Neural cell (in vitro differentiated cells): ENCODE measurements around the gene UHRF1. TPM values are rescaled to one million over a fixed set of nuclear protein-coding genes. Genes with fewer than 3 reads are reported as not detected.
"Not testable (repeated sequence)": the region's sequence is repeated elsewhere in the genome, so short reads cannot be mapped to it uniquely, and the experiment has no call there.

Source experiments
- H2AFZ ChIP-seq: fragments of 200-600, 300-800 bp; sonication (generic), shearing (Covaris generic); 2 replicates; pipeline ENCODE4 v1.6.0; 2014; ENCODE audit warnings: low read depth, mild to moderate bottlenecking, antibody characterized with exemption, low read length, moderate library complexity
- H3F3A ChIP-seq: fragments of 200-600 bp; shearing (Covaris generic); 2 replicates; pipeline ENCODE4 v1.6.1; 2016; ENCODE audit warnings: mild to moderate bottlenecking, moderate library complexity, mixed read lengths, antibody characterized with exemption, low read length; ENCODE audit not compliant: insufficient read depth, poor library complexity, severe bottlenecking
- H3K27ac ChIP-seq: fragments of 200-600, 300-800 bp; sonication (generic), shearing (Covaris generic); 2 replicates; pipeline ENCODE4 v1.5.1; 2014; ENCODE audit warnings: mild to moderate bottlenecking, low read length, moderate library complexity
- H3K27me3 ChIP-seq: fragments of 300-800, 200-600 bp; sonication (generic), shearing (Covaris generic); 2 replicates; pipeline ENCODE4 v1.6.0; 2014; ENCODE audit warnings: mild to moderate bottlenecking, low read depth, low read length, moderate library complexity; ENCODE audit not compliant: insufficient read depth
- H3K36me3 ChIP-seq: fragments of 300-800, 200-600 bp; sonication (generic), shearing (Covaris generic); 2 replicates; pipeline ENCODE4 v1.5.1; 2014; ENCODE audit warnings: mild to moderate bottlenecking, antibody characterized with exemption, low read length, moderate library complexity; ENCODE audit not compliant: insufficient read depth
- H3K4me2 ChIP-seq: fragments of 300-800, 200-600 bp; sonication (generic), shearing (Covaris generic); 2 replicates; pipeline ENCODE4 v1.6.0; 2014; ENCODE audit warnings: mild to moderate bottlenecking, low read length
- H3K4me3 ChIP-seq: fragments of 300-800, 200-600 bp; sonication (generic), shearing (Covaris generic); 2 replicates; pipeline ENCODE4 v1.5.1; 2014; ENCODE audit warnings: mild to moderate bottlenecking, low read length, moderate library complexity
- H3K79me2 ChIP-seq: fragments of 200-600 bp; shearing (Covaris generic); replicated peaks from 2 replicates; pipeline ENCODE4 v1.6.0; 2014; ENCODE audit warnings: mild to moderate bottlenecking, low read length, moderate library complexity; ENCODE audit not compliant: insufficient read depth
- H3K9ac ChIP-seq: fragments of 300-800, 200-600 bp; sonication (generic), shearing (Covaris generic); 2 replicates; pipeline ENCODE4 v1.6.1; 2016; ENCODE audit warnings: mild to moderate bottlenecking, low read length, mixed read lengths
- H3K9me2 ChIP-seq: fragments of 200-600 bp; shearing (Covaris generic); 2 replicates; pipeline ENCODE4 v1.6.1; 2016; ENCODE audit warnings: mild to moderate bottlenecking, low read length, mixed read lengths; ENCODE audit not compliant: insufficient read depth
- H3K9me3 ChIP-seq: fragments of 200-600, 300-800 bp; sonication (generic), shearing (Covaris generic); 2 replicates; pipeline ENCODE4 v1.6.1; 2016; ENCODE audit warnings: mild to moderate bottlenecking, mixed run types, low read length, moderate library complexity, mixed read lengths
- H4K20me1 ChIP-seq: fragments of 200-600 bp; shearing (Covaris generic); 2 replicates; pipeline ENCODE4 v1.6.1; 2016; ENCODE audit warnings: mild to moderate bottlenecking, mixed run types; ENCODE audit not compliant: insufficient read depth
- EP300 ChIP-seq: fragments of 450-650 bp; conservative IDR thresholded peaks from 2 replicates; pipeline ENCODE4 v1.6.1; 2014; ENCODE audit warnings: antibody characterized with exemption, mild to moderate bottlenecking, moderate library complexity; ENCODE audit not compliant: poor library complexity, severe bottlenecking
- EZH2 ChIP-seq: fragments of 200-600, 300-800 bp; shearing (Covaris generic), sonication (generic); IDR thresholded peaks from 2 replicates; pipeline ENCODE4 v1.6.1; 2014; ENCODE audit warnings: antibody characterized with exemption, low read length, borderline replicate concordance, mild to moderate bottlenecking; ENCODE audit not compliant: insufficient read depth, poor library complexity, severe bottlenecking
- MXI1 ChIP-seq: fragments of 450-650 bp; conservative IDR thresholded peaks from 2 replicates; pipeline ENCODE4 v1.6.1; 2014; ENCODE audit warnings: antibody characterized with exemption, mild to moderate bottlenecking; ENCODE audit not compliant: poor library complexity, severe bottlenecking
- POLR2AphosphoS5 ChIP-seq: IDR thresholded peaks from 2 replicates; pipeline ENCODE4 v1.6.1; 2012
- RAD21 ChIP-seq: fragments of 450-650 bp; conservative IDR thresholded peaks from 2 replicates; pipeline ENCODE4 v1.6.1; 2014; ENCODE audit warnings: antibody characterized with exemption, mild to moderate bottlenecking, moderate library complexity
- REST ChIP-seq: IDR thresholded peaks from 2 replicates; pipeline ENCODE4 v1.6.1; 2012; ENCODE audit warnings: borderline replicate concordance
- SMC3 ChIP-seq: fragments of 450-650 bp; conservative IDR thresholded peaks from 2 replicates; pipeline ENCODE4 v1.6.1; 2014; ENCODE audit warnings: antibody characterized with exemption, mild to moderate bottlenecking, moderate library complexity; ENCODE audit not compliant: poor library complexity
- TAF1 ChIP-seq: IDR thresholded peaks from 2 replicates; pipeline ENCODE4 v1.6.1; 2012; ENCODE audit warnings: low read depth
- polyA plus RNA-seq: library from polyadenylated mRNA; depleted of rRNA; stranded (reverse); fragments of >200 nt; gene quantifications from 2 replicates; pipeline ENCODE4 v1.2.3, GENCODE V29; 2014
- TF ChIP-seq, protein P1 (sequence below): fragments of 450-650 bp; IDR thresholded peaks from 2 replicates; pipeline ENCODE4 v1.5.1; 2014; ENCODE audit warnings: antibody characterized with exemption, mild to moderate bottlenecking, moderate library complexity; ENCODE audit not compliant: poor library complexity, severe bottlenecking

The UHRF1 gene
- polyA plus RNA-seq, 1 donor from 2014 or later = 3.0 TPM

DNA sequence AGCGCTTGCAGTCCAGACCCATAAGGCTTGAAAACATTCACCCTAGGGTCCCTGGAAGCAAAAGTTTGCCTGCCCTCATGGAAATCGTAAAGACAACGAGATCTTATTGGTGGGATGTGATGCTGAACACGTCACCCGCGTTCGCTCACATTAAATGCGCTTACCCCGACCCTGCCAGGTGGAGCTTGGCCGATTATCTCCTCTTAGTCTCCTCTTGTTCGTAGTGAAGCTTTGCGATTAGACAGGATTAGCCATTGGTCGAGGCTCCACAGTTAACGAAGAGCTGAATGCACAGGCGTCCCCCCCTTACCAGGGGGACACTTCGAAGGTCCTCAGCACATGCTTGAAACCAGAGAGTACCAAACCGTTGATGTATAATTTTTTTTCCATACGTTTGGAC, 43.6 kb downstream of the UHRF1 start:
- H4K20me1 ChIP-seq = no peaks in the 10 kb centered on the region
- no peaks in the 10 kb centered on the region for H3K9me2 ChIP-seq
- TF ChIP-seq EP300 = no peak
- TF ChIP-seq REST = no peak
- no peak for TF ChIP-seq RAD21
- no peak for TF ChIP-seq POLR2AphosphoS5
- TF ChIP-seq, protein P1, sequence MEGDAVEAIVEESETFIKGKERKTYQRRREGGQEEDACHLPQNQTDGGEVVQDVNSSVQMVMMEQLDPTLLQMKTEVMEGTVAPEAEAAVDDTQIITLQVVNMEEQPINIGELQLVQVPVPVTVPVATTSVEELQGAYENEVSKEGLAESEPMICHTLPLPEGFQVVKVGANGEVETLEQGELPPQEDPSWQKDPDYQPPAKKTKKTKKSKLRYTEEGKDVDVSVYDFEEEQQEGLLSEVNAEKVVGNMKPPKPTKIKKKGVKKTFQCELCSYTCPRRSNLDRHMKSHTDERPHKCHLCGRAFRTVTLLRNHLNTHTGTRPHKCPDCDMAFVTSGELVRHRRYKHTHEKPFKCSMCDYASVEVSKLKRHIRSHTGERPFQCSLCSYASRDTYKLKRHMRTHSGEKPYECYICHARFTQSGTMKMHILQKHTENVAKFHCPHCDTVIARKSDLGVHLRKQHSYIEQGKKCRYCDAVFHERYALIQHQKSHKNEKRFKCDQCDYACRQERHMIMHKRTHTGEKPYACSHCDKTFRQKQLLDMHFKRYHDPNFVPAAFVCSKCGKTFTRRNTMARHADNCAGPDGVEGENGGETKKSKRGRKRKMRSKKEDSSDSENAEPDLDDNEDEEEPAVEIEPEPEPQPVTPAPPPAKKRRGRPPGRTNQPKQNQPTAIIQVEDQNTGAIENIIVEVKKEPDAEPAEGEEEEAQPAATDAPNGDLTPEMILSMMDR = no peak
- TF ChIP-seq TAF1 = no peak
- no peak for TF ChIP-seq SMC3
- TF ChIP-seq MXI1 = no peak
- TF ChIP-seq EZH2 = no peak
- H3K9ac ChIP-seq = no peak overlapping the region
- no peak overlapping the region for H3K27ac ChIP-seq
- H3F3A ChIP-seq = no peaks in the 10 kb centered on the region
- no peaks in the 10 kb centered on the region for H3K36me3 ChIP-seq
- H3K9me3 ChIP-seq = no peaks in the 10 kb centered on the region
- no peak overlapping the region for H3K4me3 ChIP-seq
- no peak overlapping the region for H2AFZ ChIP-seq
- no peaks in the 10 kb centered on the region for H3K27me3 ChIP-seq
- H3K4me2 ChIP-seq = no peak overlapping the region
- H3K79me2 ChIP-seq = no peaks in the 10 kb centered on the region

DNA sequence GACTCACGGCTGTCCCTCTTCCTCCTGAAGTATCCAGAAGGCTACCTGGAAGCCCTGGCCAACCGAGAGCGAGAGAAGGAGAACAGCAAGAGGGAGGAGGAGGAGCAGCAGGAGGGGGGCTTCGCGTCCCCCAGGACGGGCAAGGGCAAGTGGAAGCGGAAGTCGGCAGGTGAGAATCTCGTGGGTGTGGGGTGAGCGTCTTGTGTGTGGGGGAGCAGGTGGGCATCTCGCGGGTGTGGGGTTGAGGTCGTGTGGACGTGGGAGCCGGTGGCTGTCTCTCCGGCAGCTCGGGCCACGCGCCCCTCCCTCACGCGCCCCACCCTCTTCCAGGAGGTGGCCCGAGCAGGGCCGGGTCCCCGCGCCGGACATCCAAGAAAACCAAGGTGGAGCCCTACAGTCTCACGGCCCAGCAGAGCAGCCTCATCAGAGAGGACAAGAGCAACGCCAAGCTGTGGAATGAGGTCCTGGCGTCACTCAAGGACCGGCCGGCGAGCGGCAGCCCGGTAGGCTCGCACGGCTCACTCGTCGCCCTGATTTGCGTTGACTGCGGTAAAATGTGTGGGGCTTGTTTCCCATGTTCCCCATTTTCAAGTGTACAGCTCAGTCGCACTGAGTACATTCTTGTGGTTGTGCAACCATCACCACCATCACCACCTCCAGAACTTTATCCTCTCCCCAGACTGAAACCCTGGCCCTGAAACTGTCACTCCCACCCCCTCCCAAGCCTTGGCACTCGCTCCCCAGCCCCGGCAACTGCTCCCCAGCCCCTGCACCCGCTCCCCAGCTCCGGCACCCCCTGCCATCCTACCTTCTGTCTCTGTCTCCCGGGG, 45.2 kb downstream of the UHRF1 start:
- H3K9me2 ChIP-seq, H3K4me2 ChIP-seq, H3K27me3 ChIP-seq, H3K9me3 ChIP-seq, H4K20me1 ChIP-seq, H3K27ac ChIP-seq, H2AFZ ChIP-seq, H3K79me2 ChIP-seq, H3F3A ChIP-seq, H3K4me3 ChIP-seq, H3K9ac ChIP-seq, H3K36me3 ChIP-seq: not testable (repeated sequence)
